ENCODE measurements around the gene MCM3AP.

The MCM3AP gene

GRCh38 chr21:46221664-46222435 is 63.6 kb downstream of the MCM3AP start:
- in situ Hi-C loops (cut with HindIII; ENCODE audit: low sequenced_read_pairs) = no loop called here
- no peak overlapping the region for H3K4me3 ChIP-seq (ENCODE audit: low read depth, low read length)
- TF ChIP-seq CTCF (IDR thresholded peaks at IDR 0.05; ENCODE audit: low read depth, low read length) = no peak
- no peak for DNase-seq (ENCODE audit: low read depth, low spot score)

- TF ChIP-seq CTCF (IDR thresholded peaks at IDR 0.05; ENCODE audit: low read depth, low read length) = no peak
- H3K4me3 ChIP-seq (ENCODE audit: low read depth, low read length) = no peak overlapping the region
- no peak for DNase-seq (ENCODE audit: low read depth, low spot score)
- in situ Hi-C loops (cut with HindIII; ENCODE audit: low sequenced_read_pairs) = no loop called here
These were observed 64.6 kb downstream of the MCM3AP start for GRCh38 chr21:46220847-46221246.

GRCh38 chr21:46220275-46220810 is 65.1 kb downstream of the MCM3AP start:
- no peak overlapping the region for H3K4me3 ChIP-seq (ENCODE audit: low read depth, low read length)
- no peak for TF ChIP-seq CTCF (IDR thresholded peaks at IDR 0.05; ENCODE audit: low read depth, low read length)
- in situ Hi-C loops (cut with HindIII; ENCODE audit: low sequenced_read_pairs) = no loop called here
- no peak for DNase-seq (ENCODE audit: low read depth, low spot score)

GRCh38 chr21:46219591-46220239 is 65.7 kb downstream of the MCM3AP start:
- DNase-seq (ENCODE audit: low read depth, low spot score) = no peak
- in situ Hi-C loops (cut with HindIII; ENCODE audit: low sequenced_read_pairs) = no loop called here
- TF ChIP-seq CTCF (IDR thresholded peaks at IDR 0.05; ENCODE audit: low read depth, low read length) = no peak
- no peak overlapping the region for H3K4me3 ChIP-seq (ENCODE audit: low read depth, low read length)

GRCh38 chr21:46218906-46219590 is 66.4 kb downstream of the MCM3AP start:
- DNase-seq (ENCODE audit: low read depth, low spot score) = no peak
- in situ Hi-C loops (cut with HindIII; ENCODE audit: low sequenced_read_pairs) = no loop called here
- TF ChIP-seq CTCF (IDR thresholded peaks at IDR 0.05; ENCODE audit: low read depth, low read length) = no peak
- no peak overlapping the region for H3K4me3 ChIP-seq (ENCODE audit: low read depth, low read length)

GRCh38 chr21:46217511-46218196 is 67.8 kb downstream of the MCM3AP start:
- H3K4me3 ChIP-seq (ENCODE audit: low read depth, low read length) = no peak overlapping the region
- no peak for DNase-seq (ENCODE audit: low read depth, low spot score)
- no peak for TF ChIP-seq CTCF (IDR thresholded peaks at IDR 0.05; ENCODE audit: low read depth, low read length)
- in situ Hi-C loops (cut with HindIII; ENCODE audit: low sequenced_read_pairs) = no loop called here

Measured in astrocyte of the spinal cord (primary cell).